ENCODE measurements around the gene LRP1.
A peak's percentile ranks its signal among the peaks of the same experiment; 100 is the strongest.

The LRP1 gene

DNA sequence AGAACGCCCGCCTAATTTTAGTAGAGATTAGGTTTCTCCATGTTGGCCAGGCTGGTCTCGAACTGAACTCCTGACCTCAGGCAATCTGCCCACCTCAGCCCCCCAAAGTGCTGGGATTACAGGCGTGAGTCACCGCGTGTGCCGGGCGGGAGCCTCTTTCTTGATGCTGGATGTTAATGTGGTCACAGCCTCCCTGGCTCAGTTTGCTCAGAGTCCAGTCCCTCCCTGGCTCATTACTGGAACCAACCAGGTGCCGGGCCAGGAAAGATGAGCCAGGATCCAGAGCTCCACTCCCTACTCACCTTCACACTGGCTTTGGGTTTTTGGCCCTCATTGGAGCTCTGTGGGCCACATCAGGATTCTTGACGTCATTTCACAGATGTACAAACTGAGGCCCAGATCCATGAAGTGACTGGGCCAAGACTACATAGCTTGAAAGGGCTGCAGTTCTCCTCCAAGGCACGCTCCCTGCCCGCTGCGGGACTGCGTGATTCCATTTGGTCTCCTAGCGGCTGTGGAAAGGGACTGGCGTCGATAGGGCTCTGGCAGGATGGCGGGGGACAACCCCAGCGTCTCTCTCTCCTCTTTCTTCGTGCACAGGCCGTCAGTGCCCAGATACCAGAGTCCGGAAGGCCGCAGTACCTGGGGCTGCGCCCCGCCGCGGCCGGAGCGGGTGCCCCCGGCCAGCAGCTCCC lies 96.1 kb downstream of the LRP1 start:
- peaks cover 33% of the 10 kb centered on the region for H3F3A ChIP-seq (ENCODE audit: control insufficient read depth, insufficient read depth)
- peaks cover 13% of the 10 kb centered on the region for H3K36me3 ChIP-seq (ENCODE audit: control insufficient read depth, low read length)
- H4K20me1 ChIP-seq (ENCODE audit: control insufficient read depth, insufficient read depth, low read depth, low read length): no peaks in the 10 kb centered on the region
- no peak for TF ChIP-seq EZH2phosphoT487 (IDR thresholded peaks at IDR 0.05; ENCODE audit: borderline replicate concordance, low read length)
- no peak for TF ChIP-seq CTCF (IDR thresholded peaks at IDR 0.05; ENCODE audit: low read depth, low read length, poor library complexity, severe bottlenecking)
- peak overlapping the region; percentile 91 for H3K4me2 ChIP-seq (ENCODE audit: low read length)
- no peaks in the 10 kb centered on the region for H3K9me3 ChIP-seq (ENCODE audit: control insufficient read depth, insufficient read depth, low read length)
- H3K4me1 ChIP-seq (ENCODE audit: control insufficient read depth, low read length): peaks cover 95% of the 10 kb centered on the region
- no peaks in the 10 kb centered on the region for H3K27me3 ChIP-seq (ENCODE audit: control insufficient read depth, low read length)
- H3K79me2 ChIP-seq (ENCODE audit: control insufficient read depth, low read length): peaks cover 51% of the 10 kb centered on the region
- H3K27ac ChIP-seq (ENCODE audit: low read depth, low read length): peak overlapping the region; percentile 95
- peak overlapping the region; percentile 76 for H3K4me3 ChIP-seq (ENCODE audit: low read length)
- H3K9me2 ChIP-seq (replicated peaks; ENCODE audit: control insufficient read depth, low read length): no peaks in the 10 kb centered on the region

- Histone ChIP-seq H3K9me2 (replicated peaks; ENCODE audit: control insufficient read depth, low read length) (no peaks in the 10 kb centered on the region), H3K4me3 (ENCODE audit: low read length) (peak overlapping the region; percentile 76), H4K20me1 (ENCODE audit: control insufficient read depth, insufficient read depth, low read depth, low read length) (no peaks in the 10 kb centered on the region), H3K27ac (ENCODE audit: low read depth, low read length) (peak overlapping the region; percentile 95), H3K4me1 (ENCODE audit: control insufficient read depth, low read length) (peaks cover 89% of the 10 kb centered on the region), H3K4me2 (ENCODE audit: low read length) (peak overlapping the region; percentile 91), H3K79me2 (ENCODE audit: control insufficient read depth, low read length) (peaks cover 52% of the 10 kb centered on the region), H3K36me3 (ENCODE audit: control insufficient read depth, low read length) (peaks cover 19% of the 10 kb centered on the region), H3K9me3 (ENCODE audit: control insufficient read depth, insufficient read depth, low read length) (no peaks in the 10 kb centered on the region), H3F3A (ENCODE audit: control insufficient read depth, insufficient read depth) (peaks cover 33% of the 10 kb centered on the region), H3K27me3 (ENCODE audit: control insufficient read depth, low read length) (no peaks in the 10 kb centered on the region)
- TF ChIP-seq CTCF (IDR thresholded peaks at IDR 0.05; ENCODE audit: low read depth, low read length, poor library complexity, severe bottlenecking) (peak; percentile 92), EZH2phosphoT487 (IDR thresholded peaks at IDR 0.05; ENCODE audit: borderline replicate concordance, low read length) (no peak)
Measured at GRCh38 chr12:57224973-57225679, 96.8 kb downstream of the LRP1 start.

DNA sequence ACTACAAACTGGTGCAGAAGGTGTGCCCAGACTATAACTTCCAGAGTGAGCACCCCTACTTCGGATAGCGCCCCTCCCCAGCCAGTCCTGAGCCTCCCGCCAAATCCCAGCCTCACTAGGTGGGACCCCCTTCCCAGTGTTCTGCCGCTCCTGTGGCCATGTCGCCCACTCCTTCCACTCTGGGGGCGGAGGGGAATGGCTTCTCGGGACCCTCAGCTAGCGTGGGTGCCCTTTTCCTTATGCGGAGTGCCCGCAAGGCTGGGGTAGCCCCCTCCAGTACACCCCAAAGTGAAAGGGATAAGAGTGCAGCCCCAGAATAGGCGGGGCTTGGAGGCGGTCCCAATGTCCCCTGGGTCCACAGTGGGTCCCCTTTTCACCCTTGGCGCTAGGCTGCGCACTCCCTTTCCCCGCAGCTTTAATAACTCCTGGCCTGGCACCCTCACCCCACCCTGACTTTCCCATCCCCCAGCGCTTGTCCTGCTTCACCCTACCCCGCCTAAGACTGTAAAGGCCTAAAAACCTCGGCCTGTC lies 97.5 kb downstream of the LRP1 start:
- Histone ChIP-seq H3K27ac (ENCODE audit: low read depth, low read length) (peak overlapping the region; percentile 95), H3K27me3 (ENCODE audit: control insufficient read depth, low read length) (no peaks in the 10 kb centered on the region), H3K9me3 (ENCODE audit: control insufficient read depth, insufficient read depth, low read length) (no peaks in the 10 kb centered on the region), H3K4me3 (ENCODE audit: low read length) (peak overlapping the region; percentile 76), H3K79me2 (ENCODE audit: control insufficient read depth, low read length) (peaks cover 54% of the 10 kb centered on the region), H3K4me2 (ENCODE audit: low read length) (peak overlapping the region; percentile 91), H3F3A (ENCODE audit: control insufficient read depth, insufficient read depth) (peaks cover 33% of the 10 kb centered on the region), H3K36me3 (ENCODE audit: control insufficient read depth, low read length) (peaks cover 25% of the 10 kb centered on the region), H4K20me1 (ENCODE audit: control insufficient read depth, insufficient read depth, low read depth, low read length) (peaks cover 4% of the 10 kb centered on the region; the same call in 1 of the 2 replicates), H3K4me1 (ENCODE audit: control insufficient read depth, low read length) (peaks cover 90% of the 10 kb centered on the region), H3K9me2 (replicated peaks; ENCODE audit: control insufficient read depth, low read length) (no peaks in the 10 kb centered on the region)
- TF ChIP-seq EZH2phosphoT487 (IDR thresholded peaks at IDR 0.05; ENCODE audit: borderline replicate concordance, low read length) (no peak), CTCF (IDR thresholded peaks at IDR 0.05; ENCODE audit: low read depth, low read length, poor library complexity, severe bottlenecking) (no peak)

Measured in DOHH2 (cell line).